ENCODE results near the gene APOL3.
"Not testable (repeated sequence)": the region's sequence is repeated elsewhere in the genome, so short reads cannot be mapped to it uniquely, and the experiment has no call there.

Gene APOL3

DNA sequence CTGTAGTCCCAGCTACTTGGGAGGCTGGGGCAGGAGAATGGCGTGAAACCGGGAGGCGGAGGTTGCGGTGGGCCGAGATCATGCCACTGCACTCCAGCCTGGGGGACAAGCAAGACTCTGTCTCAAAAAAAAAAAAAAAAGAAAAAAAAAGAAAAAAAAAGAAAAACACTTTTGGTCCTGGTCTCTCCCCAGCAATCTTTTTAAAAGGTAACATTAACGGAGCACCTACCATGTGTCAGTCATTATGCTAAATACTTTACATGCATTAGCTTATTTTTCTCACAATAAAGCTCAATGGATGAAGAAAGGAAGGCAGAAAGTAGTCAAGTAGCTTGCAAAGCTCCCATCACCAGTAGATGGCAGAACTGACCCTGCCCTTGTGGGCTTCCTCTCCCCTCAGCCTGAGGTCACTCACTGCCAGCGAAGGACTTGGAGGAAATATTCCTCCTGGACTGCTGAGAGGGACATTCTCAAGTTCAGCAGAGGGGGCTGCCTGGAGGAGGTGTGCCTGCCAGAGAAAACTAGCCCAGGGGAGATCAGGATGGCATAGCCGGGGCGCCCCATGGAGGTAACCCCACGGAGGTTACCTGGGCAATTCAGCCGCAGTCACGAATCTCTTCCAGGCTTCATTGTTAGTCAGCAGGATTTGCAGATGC is 15.5 kb downstream of the APOL3 start:
- peak; percentile 73 for DNase-seq (ENCODE audit: low read depth, low spot score)
- peak; percentile 88 for TF ChIP-seq CTCF (IDR thresholded peaks at IDR 0.05; ENCODE audit: low read depth, low read length)
- H3K4me3 ChIP-seq (ENCODE audit: low read depth, low read length) = no peak overlapping the region
- in situ Hi-C loops (cut with HindIII; ENCODE audit: low sequenced_read_pairs) = no loop called here

GRCh38 chr22:36143956-36144355 is 16.6 kb downstream of the APOL3 start:
- H3K4me3 ChIP-seq (ENCODE audit: low read depth, low read length) = no peak overlapping the region
- DNase-seq (ENCODE audit: low read depth, low spot score) = no peak
- in situ Hi-C loops (cut with HindIII; ENCODE audit: low sequenced_read_pairs) = no loop called here
- TF ChIP-seq CTCF (IDR thresholded peaks at IDR 0.05; ENCODE audit: low read depth, low read length) = no peak

- no peak for DNase-seq (ENCODE audit: low read depth, low spot score)
- no peak overlapping the region for H3K4me3 ChIP-seq (ENCODE audit: low read depth, low read length)
- in situ Hi-C loops (cut with HindIII; ENCODE audit: low sequenced_read_pairs) = no loop called here
- no peak for TF ChIP-seq CTCF (IDR thresholded peaks at IDR 0.05; ENCODE audit: low read depth, low read length)
Observed at GRCh38 chr22:36143066-36143815, 17.3 kb downstream of the APOL3 start.

DNA sequence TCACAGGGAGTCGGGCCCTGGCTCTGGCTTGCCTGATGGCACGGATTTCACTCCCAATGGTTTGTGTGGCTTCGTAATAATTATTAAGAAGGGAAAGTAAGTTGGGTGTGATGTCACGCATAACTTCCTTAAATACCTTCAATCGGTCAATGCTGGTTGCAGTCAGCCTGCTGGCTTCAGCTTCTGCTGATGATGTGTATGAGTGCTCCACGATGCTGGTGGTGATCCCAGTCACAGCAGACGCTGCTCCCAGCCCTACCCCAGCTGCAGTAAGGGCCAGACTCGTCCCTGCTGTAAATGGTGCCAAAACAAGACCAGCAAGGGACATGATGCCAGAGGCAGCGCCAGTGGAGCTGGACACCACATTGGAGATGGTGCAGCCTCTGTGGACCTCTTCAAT is 19.1 kb downstream of the APOL3 start:
- DNase-seq (ENCODE audit: low read depth, low spot score) = no peak
- in situ Hi-C loops (cut with HindIII; ENCODE audit: low sequenced_read_pairs) = no loop called here
- TF ChIP-seq CTCF (IDR thresholded peaks at IDR 0.05; ENCODE audit: low read depth, low read length) = no peak
- no peak overlapping the region for H3K4me3 ChIP-seq (ENCODE audit: low read depth, low read length)

- DNase-seq (ENCODE audit: low read depth, low spot score); H3K4me3 ChIP-seq (ENCODE audit: low read depth, low read length); in situ Hi-C loops (cut with HindIII; ENCODE audit: low sequenced_read_pairs): not testable (repeated sequence)
Observed at GRCh38 chr22:36138709-36139108, 21.8 kb downstream of the APOL3 start.

- no peak for TF ChIP-seq CTCF (IDR thresholded peaks at IDR 0.05; ENCODE audit: low read depth, low read length)
- H3K4me3 ChIP-seq (ENCODE audit: low read depth, low read length) = no peak overlapping the region
- peak; percentile 10 for DNase-seq (ENCODE audit: low read depth, low spot score)
- in situ Hi-C loops (cut with HindIII; ENCODE audit: low sequenced_read_pairs) = no loop called here
Observed at GRCh38 chr22:36136988-36137387, 23.6 kb downstream of the APOL3 start.

- TF ChIP-seq CTCF (IDR thresholded peaks at IDR 0.05; ENCODE audit: low read depth, low read length) = no peak
- H3K4me3 ChIP-seq (ENCODE audit: low read depth, low read length) = no peak overlapping the region
- DNase-seq (ENCODE audit: low read depth, low spot score) = peak; percentile 25
- in situ Hi-C loops (cut with HindIII; ENCODE audit: low sequenced_read_pairs) = no loop called here
Observed at GRCh38 chr22:36136475-36136874, 24.1 kb downstream of the APOL3 start.

Data from astrocyte of the spinal cord (primary cell).